SU-DHL-6 (cell line): ENCODE data around the gene MAS1.

ENCODE experiments used
- EZH2phosphoT487 ChIP-seq: fragments of 200-600 bp; sonication (generic), shearing (Covaris generic); conservative IDR thresholded peaks from 2 replicates; pipeline ENCODE4 v1.6.1; 2018; ENCODE audit warnings: mild to moderate bottlenecking, antibody characterized with exemption, low read length, moderate library complexity, mixed read lengths
- TF ChIP-seq, protein P1 (sequence below): fragments of 200-600 bp; sonication (generic); IDR thresholded peaks from one replicate; pipeline ENCODE4 v1.5.1; 2017; ENCODE audit warnings: antibody characterized with exemption, mild to moderate bottlenecking, low read length, moderate library complexity; ENCODE audit not compliant: insufficient read depth, poor library complexity, severe bottlenecking

DNA sequence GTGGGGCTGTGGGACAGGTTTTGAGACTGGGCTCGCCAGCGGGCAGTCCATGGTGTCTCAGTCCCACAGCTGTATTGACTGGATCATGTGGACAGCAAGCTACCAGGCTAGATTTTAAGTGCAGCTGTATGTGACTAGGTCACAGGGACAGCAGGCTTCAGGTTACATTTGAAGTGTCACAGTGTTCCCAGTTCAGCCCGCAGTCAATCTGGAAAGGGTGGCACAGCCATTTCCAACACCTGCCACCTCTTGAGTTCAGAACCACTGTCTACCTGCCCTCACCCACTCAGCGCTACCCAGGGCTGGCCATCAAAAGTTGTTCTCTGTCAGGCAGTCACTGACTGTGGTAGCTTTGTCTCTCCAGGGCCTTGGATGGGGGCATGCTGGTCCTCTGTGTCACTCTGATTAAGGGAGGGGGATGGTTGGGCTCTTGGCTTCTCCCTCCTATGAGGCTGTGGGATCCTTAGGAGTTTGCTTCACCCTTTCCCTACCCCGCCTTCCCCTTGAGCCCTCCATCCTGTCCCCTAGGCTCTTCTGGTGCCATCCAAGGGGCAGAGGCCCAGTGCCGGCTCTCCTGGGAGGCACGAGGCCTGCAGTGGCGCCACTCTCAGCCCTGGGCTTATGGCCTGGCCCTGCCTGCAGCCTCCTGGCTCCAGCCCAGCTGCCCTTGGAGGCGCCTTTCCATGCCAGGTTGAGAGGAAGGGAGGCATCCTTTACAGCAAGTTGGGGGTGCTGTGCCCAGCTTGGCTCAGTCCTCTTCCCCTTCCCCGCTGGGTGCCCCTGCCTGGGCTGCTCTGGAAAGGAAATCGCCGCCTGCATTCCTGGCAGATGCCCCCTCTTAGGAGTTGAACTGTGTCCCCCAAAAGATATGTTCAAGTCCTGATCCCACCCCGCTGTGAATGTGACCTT lies 45.8 kb upstream of the MAS1 start:
- TF ChIP-seq, protein P1, sequence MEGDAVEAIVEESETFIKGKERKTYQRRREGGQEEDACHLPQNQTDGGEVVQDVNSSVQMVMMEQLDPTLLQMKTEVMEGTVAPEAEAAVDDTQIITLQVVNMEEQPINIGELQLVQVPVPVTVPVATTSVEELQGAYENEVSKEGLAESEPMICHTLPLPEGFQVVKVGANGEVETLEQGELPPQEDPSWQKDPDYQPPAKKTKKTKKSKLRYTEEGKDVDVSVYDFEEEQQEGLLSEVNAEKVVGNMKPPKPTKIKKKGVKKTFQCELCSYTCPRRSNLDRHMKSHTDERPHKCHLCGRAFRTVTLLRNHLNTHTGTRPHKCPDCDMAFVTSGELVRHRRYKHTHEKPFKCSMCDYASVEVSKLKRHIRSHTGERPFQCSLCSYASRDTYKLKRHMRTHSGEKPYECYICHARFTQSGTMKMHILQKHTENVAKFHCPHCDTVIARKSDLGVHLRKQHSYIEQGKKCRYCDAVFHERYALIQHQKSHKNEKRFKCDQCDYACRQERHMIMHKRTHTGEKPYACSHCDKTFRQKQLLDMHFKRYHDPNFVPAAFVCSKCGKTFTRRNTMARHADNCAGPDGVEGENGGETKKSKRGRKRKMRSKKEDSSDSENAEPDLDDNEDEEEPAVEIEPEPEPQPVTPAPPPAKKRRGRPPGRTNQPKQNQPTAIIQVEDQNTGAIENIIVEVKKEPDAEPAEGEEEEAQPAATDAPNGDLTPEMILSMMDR = no peak
- TF ChIP-seq EZH2phosphoT487 = no peak
